Central memory CD8-positive, alpha-beta T cell (primary cell): Measurements from ENCODE around the gene JPH3.
"Not testable (repeated sequence)": the region's sequence is repeated elsewhere in the genome, so short reads cannot be mapped to it uniquely, and the experiment has no call there.

Experiments
- ATAC-seq: fragments of 150-1000 bp; cut with Tn5 transposase; replicated peaks from 2 replicates; pipeline ENCODE4 v1.10.0; 2022; ENCODE audit warnings: mild to moderate bottlenecking, moderate FRiP score, moderate number of reproducible peaks; ENCODE audit not compliant: poor library complexity, severe bottlenecking; ENCODE audit errors: extremely low read depth
- DNase-seq, 2 donors: peaks; one replicate each; pipeline ENCODE4 v3.0.0; 2021; ENCODE audit warnings: low spot score in 2 of 2
- H3K27ac Mint-ChIP-seq: one replicate; pipeline ENCODE4 v1.8.0; 2022; ENCODE audit warnings: low read depth, mild to moderate bottlenecking, moderate library complexity, mixed read lengths
- H3K27me3 Mint-ChIP-seq: one replicate; pipeline ENCODE4 v1.8.0; 2022; ENCODE audit warnings: mixed read lengths
- H3K36me3 Mint-ChIP-seq: one replicate; pipeline ENCODE4 v1.8.0; 2022; ENCODE audit warnings: mild to moderate bottlenecking, moderate library complexity, mixed read lengths; ENCODE audit not compliant: insufficient read depth
- H3K4me1 Mint-ChIP-seq: one replicate; pipeline ENCODE4 v1.8.0; 2022; ENCODE audit warnings: mixed read lengths
- H3K4me3 Mint-ChIP-seq: one replicate; pipeline ENCODE4 v1.8.0; 2022; ENCODE audit warnings: mild to moderate bottlenecking, moderate library complexity, mixed read lengths
- H3K9me3 Mint-ChIP-seq: one replicate; pipeline ENCODE4 v1.8.0; 2022; ENCODE audit warnings: mixed read lengths

Gene JPH3

DNA sequence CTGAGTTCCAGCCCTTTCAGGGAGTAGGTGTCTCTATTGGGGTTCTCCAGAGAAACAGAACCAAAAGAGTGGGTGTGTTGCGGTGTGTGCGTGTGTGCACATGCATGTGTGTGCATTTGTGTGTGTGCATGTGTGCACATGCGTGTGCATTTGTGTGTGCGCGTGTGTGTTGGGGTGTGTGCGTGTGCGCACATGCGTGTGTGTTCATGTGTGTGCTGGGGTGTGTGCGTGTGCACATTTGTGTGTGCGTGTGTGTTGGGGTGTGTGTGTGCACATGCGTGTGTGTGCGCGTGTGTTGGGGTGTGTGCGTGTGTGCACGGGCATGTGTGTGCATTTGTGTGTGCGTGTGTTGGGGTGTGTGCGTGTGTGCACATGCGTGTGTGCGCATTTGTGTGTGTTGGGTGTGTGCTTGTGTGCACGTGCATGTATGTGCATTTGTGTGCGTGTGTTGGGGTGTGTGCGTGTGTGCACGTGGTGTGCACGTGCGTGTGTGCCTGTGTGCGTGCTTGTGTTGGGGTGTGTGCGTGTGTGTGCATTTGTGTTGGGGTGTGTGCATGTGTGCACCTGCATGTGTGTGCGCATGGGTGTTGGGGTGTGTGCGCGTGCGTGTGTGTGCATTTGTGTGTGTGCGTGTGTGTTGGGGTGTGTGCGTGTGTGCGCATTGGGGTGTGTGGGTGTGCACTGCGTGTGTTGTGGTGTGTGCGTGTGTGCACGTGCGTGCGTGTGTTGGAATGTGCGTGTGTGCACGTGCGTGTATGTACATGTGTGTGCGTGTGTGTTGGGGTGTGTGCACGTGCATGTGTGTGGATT lies 38.4 kb upstream of the JPH3 start:
- peaks cover 8% of the 10 kb centered on the region for H3K9me3 Mint-ChIP-seq
- DNase-seq: no peak
- H3K36me3 Mint-ChIP-seq: no peaks in the 10 kb centered on the region
- H3K4me3 Mint-ChIP-seq: no peak overlapping the region
- no peak for ATAC-seq
- peaks cover 5% of the 10 kb centered on the region for H3K4me1 Mint-ChIP-seq
- H3K27ac Mint-ChIP-seq: no peak overlapping the region
- H3K27me3 Mint-ChIP-seq: peaks cover under 1% of the 10 kb centered on the region

DNA sequence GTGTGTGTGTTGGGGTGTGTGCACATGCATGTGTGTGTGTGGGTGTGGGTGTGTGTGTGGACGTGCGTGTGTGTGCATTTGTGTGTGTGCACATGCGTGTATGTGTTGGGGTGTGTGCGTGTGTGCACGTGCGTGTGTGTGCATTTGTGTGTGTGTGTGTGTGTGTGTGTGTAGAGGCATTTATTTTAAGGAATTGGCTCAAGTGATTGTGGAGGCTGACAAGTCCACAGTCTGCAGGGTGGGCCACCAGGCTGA lies 37.9 kb upstream of the JPH3 start:
- ATAC-seq: no peak

DNA sequence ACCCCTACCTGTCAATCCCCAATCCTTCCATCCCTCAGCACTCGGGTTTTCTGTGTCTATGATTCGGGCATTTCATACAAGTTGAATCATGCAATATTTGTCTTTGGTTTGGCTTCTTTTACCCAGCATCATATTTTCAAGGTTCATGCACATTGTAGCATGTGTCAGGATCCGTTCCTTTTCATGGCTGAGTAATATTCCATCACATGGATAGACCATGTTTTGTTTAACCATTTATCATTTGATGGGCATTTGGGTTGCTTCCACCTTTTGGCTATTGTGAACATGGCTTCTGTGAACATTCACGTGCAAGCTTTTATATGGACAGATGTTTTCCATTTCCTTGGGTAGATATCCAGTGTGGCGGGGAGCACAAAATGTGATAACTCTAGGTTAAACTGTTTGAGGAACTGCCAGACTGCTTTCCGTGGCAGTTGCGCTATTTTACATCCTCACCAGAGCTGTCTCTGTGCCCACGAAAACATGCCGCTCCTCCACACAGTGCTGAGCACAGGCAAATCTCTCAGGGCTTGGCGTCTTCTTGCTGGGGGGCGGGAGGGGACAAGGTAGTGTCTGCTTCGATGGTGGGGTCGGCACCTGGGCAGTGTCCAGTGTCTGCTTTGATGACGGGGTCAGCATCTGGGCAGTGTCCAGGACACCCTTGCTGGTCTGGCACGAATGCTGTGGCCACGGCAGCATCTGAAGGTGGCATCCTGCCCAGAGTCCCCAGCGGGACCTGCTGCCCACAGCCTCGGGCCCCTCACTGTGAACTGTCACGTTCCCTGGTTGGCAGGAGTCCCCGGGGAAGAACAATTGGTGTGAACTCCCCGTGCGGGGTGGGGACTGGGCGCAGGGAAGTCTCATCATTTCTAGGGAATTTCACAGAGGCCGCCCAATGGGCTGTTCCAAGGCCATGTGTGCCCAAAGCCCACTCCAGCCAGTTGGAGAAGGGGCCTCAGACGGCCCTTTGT lies 32.4 kb upstream of the JPH3 start:
- H3K27ac Mint-ChIP-seq: no peak overlapping the region
- no peak overlapping the region for H3K4me3 Mint-ChIP-seq
- no peaks in the 10 kb centered on the region for H3K36me3 Mint-ChIP-seq
- ATAC-seq (no peak), DNase-seq (no peak)
- H3K27me3 Mint-ChIP-seq: peaks cover 42% of the 10 kb centered on the region
- no peaks in the 10 kb centered on the region for H3K4me1 Mint-ChIP-seq
- no peaks in the 10 kb centered on the region for H3K9me3 Mint-ChIP-seq

More for the DNA sequence above, 37.9 kb upstream of the JPH3 start:
- peaks cover 5% of the 10 kb centered on the region for H3K4me1 Mint-ChIP-seq
- H3K27me3 Mint-ChIP-seq: peaks cover 5% of the 10 kb centered on the region
- no peak overlapping the region for H3K27ac Mint-ChIP-seq
- no peak overlapping the region for H3K4me3 Mint-ChIP-seq
- no peak for DNase-seq
- peaks cover 8% of the 10 kb centered on the region for H3K9me3 Mint-ChIP-seq
- H3K36me3 Mint-ChIP-seq: no peaks in the 10 kb centered on the region

DNA sequence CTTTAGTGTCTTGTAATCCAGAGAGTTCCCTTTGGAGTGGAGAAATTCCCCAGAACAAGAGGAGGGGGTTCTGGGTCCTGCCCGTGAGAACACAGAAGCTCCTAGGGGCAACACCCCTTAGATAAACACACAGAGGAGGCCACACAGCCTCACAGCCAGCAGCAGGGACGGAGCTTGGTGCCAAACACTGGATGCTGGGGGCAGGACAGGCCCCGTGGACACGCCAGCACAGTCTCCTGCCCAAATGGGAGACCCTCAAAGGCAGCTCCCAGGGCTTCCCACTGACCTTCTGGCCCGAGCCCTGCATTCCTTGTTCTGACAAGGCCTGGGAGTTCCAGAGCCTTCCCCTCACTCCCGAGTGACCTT lies 31.8 kb upstream of the JPH3 start:
- Mint-ChIP-seq H3K27ac (no peak overlapping the region), H3K27me3 (peaks cover 49% of the 10 kb centered on the region), H3K36me3 (no peaks in the 10 kb centered on the region), H3K9me3 (no peaks in the 10 kb centered on the region), H3K4me1 (no peaks in the 10 kb centered on the region), H3K4me3 (no peak overlapping the region)
- DNase-seq: no peak
- no peak for ATAC-seq

DNA sequence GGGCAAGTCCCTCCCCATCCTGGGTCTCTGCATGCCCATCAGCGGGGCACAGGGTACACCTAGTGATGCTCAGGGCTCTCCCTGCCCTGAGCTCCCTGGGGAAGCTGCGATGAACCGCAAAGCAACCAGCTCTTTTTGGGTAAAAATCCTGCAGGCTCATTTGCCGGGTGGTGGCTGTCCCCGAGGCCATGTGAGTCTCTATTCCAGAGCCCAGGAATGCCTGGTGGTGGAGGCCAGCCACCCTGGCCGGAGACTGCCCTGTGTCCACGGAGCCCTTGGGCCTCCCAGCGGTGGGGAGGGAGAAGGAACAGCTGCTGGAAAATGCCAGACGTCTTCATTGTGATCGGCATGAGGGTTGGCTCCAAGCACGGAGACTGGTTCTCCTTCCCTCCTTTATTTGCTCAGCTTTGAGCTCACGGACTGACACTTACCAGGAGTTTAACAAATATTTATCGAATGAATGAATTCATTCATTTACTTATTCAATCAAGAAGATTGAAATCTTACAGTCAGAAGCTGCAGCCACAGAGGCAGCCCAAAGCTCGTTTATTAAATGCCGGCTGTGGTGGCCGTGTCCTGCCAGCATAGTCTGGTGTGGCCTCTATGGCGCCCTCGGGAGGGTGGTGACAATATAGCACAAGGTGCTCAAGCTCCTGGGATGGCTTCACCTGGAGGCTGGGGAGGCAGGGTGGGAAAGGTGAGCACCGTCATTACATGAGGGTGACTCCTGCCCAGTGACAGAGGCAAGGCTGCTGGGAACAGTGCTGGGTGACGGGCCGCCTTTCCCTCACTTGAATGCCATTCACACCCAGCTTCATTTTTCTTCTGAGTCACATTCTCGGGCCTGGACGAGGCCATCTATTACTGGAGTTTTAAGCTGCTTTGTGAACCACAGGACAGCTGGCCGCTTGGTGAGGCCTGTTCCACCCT lies 31.1 kb upstream of the JPH3 start:
- no peak overlapping the region for H3K4me3 Mint-ChIP-seq
- DNase-seq: no peak
- H3K9me3 Mint-ChIP-seq: no peaks in the 10 kb centered on the region
- ATAC-seq: no peak
- peaks cover 52% of the 10 kb centered on the region for H3K27me3 Mint-ChIP-seq
- no peak overlapping the region for H3K27ac Mint-ChIP-seq
- H3K36me3 Mint-ChIP-seq: no peaks in the 10 kb centered on the region
- H3K4me1 Mint-ChIP-seq: no peaks in the 10 kb centered on the region

DNA sequence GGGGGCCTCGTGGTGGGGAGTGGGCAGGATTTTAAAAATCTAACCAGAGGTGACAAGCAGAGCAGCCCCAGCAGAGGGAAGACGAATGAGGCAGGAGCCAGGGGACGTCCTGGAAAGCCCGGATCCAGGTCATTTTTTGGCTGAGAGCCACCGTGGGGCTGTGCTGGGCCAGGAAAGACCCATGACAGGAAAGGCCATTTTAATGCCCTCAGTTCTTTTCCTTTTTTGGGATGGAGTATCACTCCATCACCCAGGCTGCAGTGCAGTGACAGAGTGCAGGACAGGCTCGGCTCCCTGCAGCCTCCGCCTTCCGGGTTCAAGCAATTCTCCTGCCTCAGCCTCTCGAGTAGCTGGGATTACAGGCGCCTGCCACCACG lies 30.5 kb upstream of the JPH3 start:
- no peak for ATAC-seq

DNA sequence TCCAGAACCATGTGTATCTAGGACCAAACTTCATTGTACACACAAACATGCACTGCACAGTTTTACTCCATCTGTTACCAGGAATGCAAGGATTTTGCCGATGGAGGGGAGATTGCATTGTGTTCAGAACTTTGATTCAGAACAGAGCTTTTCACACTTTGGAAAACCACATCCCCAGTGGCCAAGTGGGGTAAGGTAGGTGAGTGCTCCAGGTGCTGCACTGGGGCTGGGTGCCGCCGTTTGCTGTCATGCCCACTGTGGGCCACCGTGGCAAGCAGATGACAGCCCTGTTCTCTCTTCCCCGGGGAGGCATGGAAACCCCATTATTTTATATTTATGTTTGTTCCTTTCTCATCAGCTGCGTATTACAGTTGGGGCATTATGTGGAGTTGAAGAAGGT lies 29.3 kb upstream of the JPH3 start:
- Mint-ChIP-seq H3K27me3 (peaks cover 62% of the 10 kb centered on the region), H3K4me1 (no peaks in the 10 kb centered on the region), H3K9me3 (no peaks in the 10 kb centered on the region), H3K27ac (no peak overlapping the region), H3K4me3 (no peak overlapping the region), H3K36me3 (no peaks in the 10 kb centered on the region)
- ATAC-seq (no peak), DNase-seq (no peak)

More for the DNA sequence above, 30.5 kb upstream of the JPH3 start:
- DNase-seq: no peak
- no peak overlapping the region for H3K27ac Mint-ChIP-seq
- H3K4me1 Mint-ChIP-seq: no peaks in the 10 kb centered on the region
- H3K9me3 Mint-ChIP-seq: no peaks in the 10 kb centered on the region
- H3K27me3 Mint-ChIP-seq: peaks cover 59% of the 10 kb centered on the region
- H3K36me3 Mint-ChIP-seq: no peaks in the 10 kb centered on the region
- H3K4me3 Mint-ChIP-seq: no peak overlapping the region

DNA sequence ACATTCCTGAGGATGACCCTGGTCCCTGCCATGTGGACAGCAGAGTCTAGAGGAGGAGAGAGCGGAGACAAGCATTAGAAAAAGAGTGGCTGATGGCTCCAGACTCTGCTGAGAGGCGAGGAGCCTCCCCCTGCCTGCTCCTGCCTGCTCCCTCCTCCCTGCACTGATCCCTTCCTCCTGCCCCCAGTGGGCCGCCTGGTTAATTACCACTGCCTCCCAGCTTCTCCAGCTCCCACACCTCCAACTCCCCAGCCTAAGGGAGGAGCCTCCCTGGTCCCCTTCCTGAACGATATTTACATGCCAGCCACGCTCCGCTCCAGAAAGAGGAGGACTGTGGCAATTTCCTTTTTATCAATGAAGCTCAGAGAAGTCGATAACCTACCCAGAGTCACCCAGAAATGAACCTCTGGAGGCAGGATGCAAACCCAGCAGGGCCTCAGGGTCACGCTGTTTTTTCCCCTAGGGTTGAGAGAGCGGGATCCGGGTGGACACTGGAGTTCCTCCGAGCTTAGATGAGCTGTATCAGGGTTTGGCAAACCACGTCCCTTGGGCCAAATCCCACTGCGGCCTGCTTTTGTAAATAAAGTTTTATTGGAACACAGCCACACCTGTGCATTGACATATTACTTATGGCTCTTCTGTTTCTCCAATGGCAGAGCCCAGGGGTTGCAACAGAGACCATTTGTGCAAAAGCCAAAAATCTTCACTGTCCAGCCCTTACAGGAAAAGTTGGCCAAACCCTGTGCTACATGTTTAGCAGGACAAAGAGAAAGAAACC lies 27.1 kb upstream of the JPH3 start:
- Mint-ChIP-seq H3K4me3 (no peak overlapping the region), H3K9me3 (no peaks in the 10 kb centered on the region), H3K36me3 (no peaks in the 10 kb centered on the region), H3K27ac (no peak overlapping the region), H3K27me3 (peaks cover 71% of the 10 kb centered on the region), H3K4me1 (no peaks in the 10 kb centered on the region)
- ATAC-seq (no peak), DNase-seq (no peak)

DNA sequence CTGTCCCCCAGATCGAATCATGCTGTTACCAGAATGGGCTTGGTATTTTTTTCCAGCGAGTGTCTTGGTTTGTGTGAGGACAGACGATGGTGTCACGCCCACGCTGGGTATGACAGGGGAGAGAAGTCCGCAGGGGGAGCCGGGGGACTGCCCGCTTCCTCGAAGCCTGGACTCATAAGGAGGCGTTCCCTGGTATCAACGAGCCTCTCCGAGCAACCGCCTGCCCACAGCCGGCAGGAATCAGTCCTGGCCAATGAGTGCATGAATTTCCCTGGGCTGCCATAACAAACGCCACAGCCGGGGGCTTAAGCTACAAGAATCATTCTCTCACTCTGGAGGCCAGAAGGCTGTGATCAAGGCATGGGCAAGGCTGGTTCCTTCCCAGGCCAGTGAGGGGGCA lies 26.1 kb upstream of the JPH3 start:
- Mint-ChIP-seq H3K36me3 (peaks cover 1% of the 10 kb centered on the region), H3K4me3 (no peak overlapping the region), H3K4me1 (no peaks in the 10 kb centered on the region), H3K27me3 (peaks cover 77% of the 10 kb centered on the region), H3K9me3 (no peaks in the 10 kb centered on the region), H3K27ac (no peak overlapping the region)
- DNase-seq (no peak), ATAC-seq (no peak)

DNA sequence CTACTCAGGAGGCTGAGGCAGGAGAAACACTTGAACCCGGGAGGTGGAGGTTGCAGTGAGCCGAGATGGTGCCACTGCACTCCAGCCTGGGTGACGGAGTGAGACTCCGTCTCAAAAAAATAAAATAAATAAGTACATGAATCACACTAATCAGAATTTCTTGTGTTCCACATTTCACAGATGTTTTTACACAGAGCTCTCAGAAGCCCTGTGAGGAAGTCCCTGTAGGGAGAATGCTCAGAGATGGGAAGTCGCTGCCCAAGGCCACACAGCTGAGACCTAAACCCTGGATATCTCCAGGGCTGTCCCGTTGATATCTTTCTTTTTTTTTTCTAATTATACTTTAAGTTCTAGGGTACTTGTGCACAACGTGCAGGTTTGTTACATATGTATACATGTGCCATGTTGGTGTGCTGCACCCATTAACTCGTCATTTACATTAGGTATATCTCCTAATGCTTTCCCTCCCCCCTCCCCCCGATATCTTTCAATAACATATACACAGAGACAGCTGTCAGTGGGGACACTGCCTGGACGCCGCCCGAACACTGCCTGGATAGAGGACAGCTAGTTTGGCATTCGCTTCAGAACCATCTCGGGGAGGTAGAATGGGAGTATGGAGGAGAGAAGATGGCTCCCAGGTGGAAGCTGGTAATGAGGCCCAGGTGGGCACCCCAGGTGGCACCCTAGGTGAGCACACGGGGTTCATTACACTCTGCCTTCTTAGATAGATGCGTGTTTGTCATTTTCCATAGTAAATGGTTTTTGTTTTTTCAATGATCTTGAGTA lies 24.0 kb upstream of the JPH3 start:
- H3K27me3 Mint-ChIP-seq: peaks cover 72% of the 10 kb centered on the region
- not testable (repeated sequence) for H3K4me3 Mint-ChIP-seq, H3K36me3 Mint-ChIP-seq, H3K27ac Mint-ChIP-seq, H3K9me3 Mint-ChIP-seq, H3K4me1 Mint-ChIP-seq, DNase-seq, ATAC-seq

DNA sequence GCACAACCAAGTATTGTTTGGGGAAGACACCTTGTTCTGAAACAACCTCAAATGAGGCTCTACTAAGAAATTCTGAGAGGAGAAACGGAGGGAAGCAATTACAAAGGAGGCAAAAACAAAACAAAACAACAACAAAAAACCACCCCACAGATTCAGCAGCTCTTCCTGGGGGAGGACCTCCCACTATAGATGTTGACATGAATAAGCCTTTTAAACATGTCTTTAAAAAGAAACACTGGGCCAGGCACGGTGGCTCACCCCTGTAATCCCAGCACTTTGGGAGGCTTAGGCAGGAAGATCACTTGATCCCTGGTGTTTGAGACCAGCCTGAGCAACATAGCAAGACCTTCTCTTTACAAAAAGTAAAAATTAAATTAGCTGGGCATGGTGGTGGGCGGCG lies 22.6 kb upstream of the JPH3 start:
- DNase-seq: no peak

More for the DNA sequence above, 22.6 kb upstream of the JPH3 start:
- Mint-ChIP-seq H3K4me3 (no peak overlapping the region), H3K27ac (no peak overlapping the region), H3K36me3 (peaks cover 1% of the 10 kb centered on the region), H3K4me1 (no peaks in the 10 kb centered on the region), H3K27me3 (peaks cover 82% of the 10 kb centered on the region), H3K9me3 (no peaks in the 10 kb centered on the region)
- no peak for ATAC-seq
